IPS-18c (cell line): ENCODE measurements around the gene SPATA31D3.
"Not testable (repeated sequence)": the region's sequence is repeated elsewhere in the genome, so short reads cannot be mapped to it uniquely, and the experiment has no call there.

Source experiments
- H3K4me3 ChIP-seq: 2 replicates; pipeline ENCODE4 v1.7.0; 2013; ENCODE audit warnings: low read depth, mild to moderate bottlenecking, low read length, moderate library complexity; ENCODE audit not compliant: insufficient read depth
- H3K9me3 ChIP-seq: one replicate; pipeline ENCODE4 v1.6.1; 2013; ENCODE audit warnings: mild to moderate bottlenecking, low read length, moderate library complexity; ENCODE audit not compliant: control insufficient read depth, insufficient read depth

The SPATA31D3 gene

DNA sequence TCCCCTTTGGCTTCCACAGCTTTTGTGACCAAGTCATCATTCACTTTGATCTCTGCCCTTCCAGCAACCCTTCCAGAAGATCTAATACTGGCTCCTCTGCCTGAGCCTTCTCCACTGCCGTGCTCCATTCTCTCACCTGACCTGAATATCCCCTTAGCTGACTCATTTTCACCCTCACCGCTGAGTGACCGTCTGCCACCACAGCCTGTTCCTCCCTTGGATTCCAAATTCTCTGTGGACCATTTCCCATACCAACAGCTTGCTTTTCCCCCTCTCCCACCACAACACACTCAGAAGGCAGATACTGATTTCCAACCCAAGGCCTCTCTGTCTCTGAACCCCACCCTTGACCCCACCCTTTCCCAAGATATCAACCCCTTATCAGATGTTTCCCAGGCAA, 24.7 kb downstream of the SPATA31D3 start:
- no peaks in the 10 kb centered on the region for H3K9me3 ChIP-seq
- no peak overlapping the region for H3K4me3 ChIP-seq

DNA sequence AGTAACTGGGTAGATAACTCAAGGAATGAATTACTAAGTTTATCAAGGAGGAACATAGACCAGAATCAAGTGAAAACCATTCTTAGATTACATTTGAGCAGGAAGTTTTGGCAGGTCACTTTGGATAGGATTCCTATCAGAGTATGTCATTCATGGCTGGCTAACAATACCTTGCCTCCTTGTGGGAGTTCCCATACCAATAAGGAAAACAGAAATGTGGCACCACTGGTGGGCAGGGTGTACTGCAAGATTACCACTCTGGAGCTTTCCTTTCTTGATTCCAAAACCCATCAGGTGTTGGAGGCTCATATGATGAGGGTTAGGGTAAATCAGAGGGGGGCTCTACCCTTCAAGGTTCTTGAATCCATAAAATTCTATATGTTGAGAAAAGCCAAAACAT, 26.7 kb downstream of the SPATA31D3 start:
- H3K9me3 ChIP-seq, result no peaks in the 10 kb centered on the region
- H3K4me3 ChIP-seq, result no peak overlapping the region

DNA sequence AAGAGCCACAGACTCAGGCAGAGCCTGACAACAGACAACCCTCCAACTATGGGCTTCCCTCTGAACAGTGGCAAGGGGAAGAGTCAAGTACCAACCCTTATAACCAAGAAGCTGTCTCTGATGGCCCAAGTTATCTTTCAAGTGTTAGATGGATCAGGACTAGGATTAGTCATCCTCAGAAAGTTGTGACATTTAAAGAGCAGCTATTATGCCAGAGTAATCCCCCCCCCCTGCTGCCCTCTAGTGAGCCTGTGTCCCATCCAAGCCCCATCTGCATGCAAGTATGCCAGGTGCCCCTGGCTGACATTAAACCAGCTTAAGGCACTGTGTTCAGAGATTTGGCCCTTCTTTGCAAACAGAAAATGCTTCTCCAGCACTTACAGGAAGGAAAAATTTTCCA, 28.4 kb downstream of the SPATA31D3 start:
- Histone ChIP-seq H3K9me3 (no peaks in the 10 kb centered on the region), H3K4me3 (no peak overlapping the region)

DNA sequence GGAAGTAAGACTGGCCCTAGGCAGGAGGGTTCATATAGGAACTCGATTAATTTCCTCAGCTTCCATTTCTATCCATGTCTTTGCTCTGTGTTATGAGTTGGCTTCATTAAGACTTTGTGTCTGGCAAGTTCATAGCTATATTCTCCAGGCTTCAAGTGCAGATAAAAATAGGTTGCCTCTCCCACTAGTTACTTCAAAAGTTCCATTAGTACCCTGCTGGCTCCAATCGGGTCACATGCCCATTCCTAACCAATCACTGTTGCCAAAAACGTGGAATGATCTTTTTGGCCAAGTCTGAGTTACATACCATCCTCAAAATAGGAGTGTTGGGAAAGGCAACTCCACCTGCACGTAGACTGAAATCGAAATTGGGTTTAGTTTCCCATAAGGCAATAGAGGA, 31.5 kb downstream of the SPATA31D3 start:
- H3K4me3 ChIP-seq, result no peak overlapping the region

DNA sequence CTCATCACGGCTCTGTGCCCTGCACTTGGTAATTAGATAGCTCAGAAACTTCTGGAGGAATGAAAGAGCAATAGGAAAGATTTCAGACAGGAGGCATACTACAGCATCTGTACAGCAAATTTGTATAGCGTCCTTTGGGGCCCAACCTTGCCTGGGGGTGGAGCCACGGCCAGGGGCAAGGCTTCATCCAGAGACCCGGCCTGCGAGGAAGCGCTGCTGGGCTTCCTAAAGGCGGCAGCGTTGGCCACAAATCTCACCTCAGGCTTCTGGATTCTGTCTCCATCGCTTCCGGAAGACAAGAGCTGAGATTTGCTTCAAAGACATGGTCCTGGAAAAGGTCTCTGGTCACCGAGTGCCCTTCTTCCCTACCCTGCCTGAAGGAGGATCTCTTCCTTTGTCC, 33.1 kb downstream of the SPATA31D3 start:
- H3K9me3 ChIP-seq, result no peaks in the 10 kb centered on the region
- H3K4me3 ChIP-seq, result no peak overlapping the region

More for the DNA sequence above, 31.5 kb downstream of the SPATA31D3 start:
- no peaks in the 10 kb centered on the region for H3K9me3 ChIP-seq

DNA sequence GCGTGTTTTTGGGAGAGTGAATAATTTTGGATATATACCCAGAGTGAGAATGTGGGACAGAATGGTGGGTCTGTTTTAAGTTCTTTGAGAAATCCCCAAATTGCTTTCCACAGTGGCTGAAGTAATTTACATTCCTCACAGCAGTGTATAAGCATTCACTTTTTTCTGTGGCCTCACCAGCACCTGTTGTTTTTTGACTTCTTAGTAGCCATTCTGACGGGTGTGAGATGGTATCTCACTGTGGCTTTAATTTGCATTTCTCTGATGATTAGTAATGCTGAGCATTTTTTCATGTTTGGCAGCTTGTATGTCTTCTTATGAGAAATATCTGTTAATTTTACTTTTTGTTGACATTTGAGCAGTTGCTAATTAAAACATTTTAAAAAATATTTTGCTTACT, 35.9 kb downstream of the SPATA31D3 start:
- Histone ChIP-seq H3K4me3 (no peak overlapping the region), H3K9me3 (no peaks in the 10 kb centered on the region)

DNA sequence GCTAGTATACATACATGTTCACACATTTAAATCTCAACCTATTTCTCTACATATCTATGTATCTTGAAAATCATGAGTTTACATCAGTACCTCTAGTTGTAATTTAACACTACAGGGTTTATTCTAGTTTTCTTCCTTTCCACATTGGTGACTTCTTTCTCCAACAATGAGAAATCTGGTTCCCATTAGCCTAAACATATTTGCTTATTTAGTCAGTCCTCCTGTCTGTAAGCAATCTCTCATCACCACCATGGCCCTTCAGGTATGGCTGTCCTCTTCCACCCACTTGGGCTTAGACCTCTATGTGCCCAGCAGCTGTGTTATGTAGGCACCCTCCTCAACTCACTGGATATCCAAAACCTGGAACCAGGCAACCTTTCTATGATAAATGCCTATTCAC, 37.3 kb downstream of the SPATA31D3 start:
- H3K4me3 ChIP-seq, result no peak overlapping the region
- H3K9me3 ChIP-seq, result no peaks in the 10 kb centered on the region

DNA sequence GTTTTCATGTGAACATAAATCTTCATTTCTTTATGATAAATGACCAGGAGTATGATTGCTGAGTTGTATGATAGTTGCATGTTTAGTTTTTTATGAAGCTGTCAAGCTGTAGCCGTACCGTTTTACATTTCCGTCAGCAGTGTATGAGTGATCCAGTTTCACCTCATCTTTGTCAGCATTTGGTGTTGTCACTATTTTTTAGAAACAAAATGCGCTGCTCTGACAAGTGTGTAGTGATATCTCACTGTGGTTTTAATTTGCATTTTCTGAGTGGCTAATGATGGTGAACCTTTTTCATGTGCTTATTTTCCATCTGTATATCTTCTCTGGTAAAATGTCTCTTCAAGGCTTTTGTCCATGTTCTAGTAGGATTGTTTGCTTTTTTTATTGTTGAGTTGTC, 38.6 kb downstream of the SPATA31D3 start:
- Histone ChIP-seq H3K4me3 (no peak overlapping the region), H3K9me3 (no peaks in the 10 kb centered on the region)

DNA sequence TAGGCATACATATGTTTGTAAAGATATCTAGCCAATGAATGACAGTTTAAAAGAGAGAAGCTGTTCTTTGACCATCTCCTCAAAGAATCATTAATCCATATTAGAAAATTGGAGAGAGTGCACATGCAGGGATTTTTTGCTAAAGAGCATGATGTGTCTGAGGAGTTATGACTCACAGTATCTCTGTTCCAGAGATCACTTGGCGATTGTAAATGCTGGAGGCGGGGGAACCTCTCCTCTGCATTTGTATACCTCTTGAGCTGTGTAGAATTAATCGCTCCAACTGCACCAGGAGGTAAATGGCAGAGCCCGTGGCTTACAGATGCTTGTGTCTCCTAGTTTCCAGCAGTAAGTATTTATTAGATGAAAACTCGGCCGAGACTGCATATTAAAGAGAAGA, 41.6 kb downstream of the SPATA31D3 start:
- Histone ChIP-seq H3K4me3 (no peak overlapping the region), H3K9me3 (no peaks in the 10 kb centered on the region)

DNA sequence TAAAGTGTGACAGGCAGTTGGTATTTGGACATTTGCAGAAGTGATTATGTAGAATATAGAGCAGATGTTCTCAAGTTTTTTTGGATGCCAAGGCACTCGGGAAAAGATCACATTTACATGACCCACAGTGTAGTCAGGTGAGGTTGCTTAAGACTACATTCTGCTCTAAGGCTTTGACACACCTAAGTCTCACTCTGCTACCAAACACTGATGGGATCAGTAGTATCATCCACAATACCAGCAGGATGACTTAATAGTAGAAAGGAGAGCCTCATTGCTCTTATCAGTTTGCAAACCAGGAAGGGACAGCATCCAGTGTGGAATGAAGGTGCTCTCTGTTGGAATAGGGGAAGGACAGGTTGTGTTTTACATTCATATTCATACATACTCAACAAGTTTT, 42.8 kb downstream of the SPATA31D3 start:
- Histone ChIP-seq H3K9me3 (no peaks in the 10 kb centered on the region), H3K4me3 (no peak overlapping the region)

DNA sequence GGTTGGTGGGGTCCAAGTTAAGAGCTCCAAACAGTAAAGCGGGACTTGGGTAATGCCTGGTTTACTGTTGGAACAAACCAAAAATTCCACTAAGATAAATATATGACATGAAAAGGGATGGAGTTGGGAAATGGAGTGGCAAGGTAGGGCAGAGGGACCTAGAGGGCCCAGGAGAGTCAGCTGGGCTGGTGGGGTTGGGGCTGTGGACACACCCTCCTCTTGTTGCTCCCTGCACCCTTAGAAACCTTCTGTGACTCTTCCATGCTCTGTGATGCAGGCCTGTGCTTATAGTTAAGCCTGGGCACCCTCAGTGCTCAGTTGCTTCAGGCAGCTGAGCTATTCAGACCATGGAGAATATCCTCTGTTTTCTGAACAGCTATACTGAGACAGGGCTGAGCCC, 45.2 kb downstream of the SPATA31D3 start, which contains the start of gene SPATA31D1:
Gene SPATA31D1, plus strand, starts transcription at position 301 of the 400 bp plus-strand sequence. Its CDS starts 47 bp downstream, at position 348.
- not testable (repeated sequence) for H3K9me3 ChIP-seq, H3K4me3 ChIP-seq

DNA sequence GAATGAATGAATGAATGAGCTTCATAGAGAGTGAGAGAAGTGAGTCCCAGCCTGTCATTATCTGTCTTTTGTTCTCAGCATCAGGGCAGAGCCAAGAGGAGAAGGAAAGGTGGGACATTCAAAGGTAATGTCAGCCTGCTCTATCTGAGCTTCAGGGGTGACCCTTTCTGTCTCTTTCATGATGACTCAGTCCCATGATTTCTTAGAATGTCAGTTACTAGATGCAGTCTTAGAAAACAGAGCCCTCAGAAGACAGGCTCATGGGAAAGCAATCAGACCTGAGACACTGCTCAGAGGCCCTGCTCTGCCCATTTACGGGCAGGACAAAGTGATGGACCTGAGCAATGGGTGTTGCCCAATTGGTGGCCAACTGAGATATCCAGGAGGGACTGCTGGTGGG, 46.4 kb downstream of the SPATA31D3 start:
- Histone ChIP-seq H3K4me3 (no peak overlapping the region), H3K9me3 (peaks cover 3% of the 10 kb centered on the region)

DNA sequence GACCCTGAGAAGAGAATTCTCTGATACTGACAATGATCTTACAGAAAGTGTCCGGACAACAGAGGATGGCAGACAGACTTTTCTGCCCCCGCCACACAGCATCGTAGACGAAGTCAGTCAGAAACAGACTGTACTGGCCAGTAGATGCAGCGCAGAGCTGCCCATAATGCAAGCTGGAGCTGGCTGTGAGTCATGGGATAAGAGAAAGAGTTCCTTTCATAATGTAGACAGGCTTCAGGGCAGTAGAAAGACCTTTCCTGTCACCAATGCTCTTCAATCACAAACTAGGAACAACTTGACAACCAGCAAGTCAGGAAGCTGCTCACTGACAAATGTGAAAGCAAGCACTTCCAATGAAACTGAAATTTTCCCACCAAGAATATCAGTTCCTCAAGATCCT, 50.4 kb downstream of the SPATA31D3 start:
- H3K4me3 ChIP-seq, result no peak overlapping the region
- H3K9me3 ChIP-seq, result peaks cover 3% of the 10 kb centered on the region
